Loucy (cell line): ENCODE results near the gene PRSS50.

Experiments used
- H2AFZ ChIP-seq: fragments of 200-600 bp; sonication (generic); 2 replicates; pipeline ENCODE4 v1.6.0; 2016; ENCODE audit warnings: antibody characterized with exemption, mild to moderate bottlenecking, low read length, moderate library complexity
- H3F3A ChIP-seq: fragments of 200-600 bp; 2 replicates; pipeline ENCODE4 v1.6.0; 2016; ENCODE audit warnings: antibody characterized with exemption, low read depth, mild to moderate bottlenecking
- H3K27me3 ChIP-seq: fragments of 200-600 bp; sonication (generic); 2 replicates; pipeline ENCODE4 v1.6.1; 2014; ENCODE audit warnings: low read length, mild to moderate bottlenecking; ENCODE audit not compliant: insufficient read depth, poor library complexity, severe bottlenecking
- H3K36me3 ChIP-seq: fragments of 200-600 bp; sonication (generic); 2 replicates; pipeline ENCODE4 v1.6.1; 2016; ENCODE audit warnings: low read length; ENCODE audit not compliant: insufficient read depth
- H3K4me1 ChIP-seq: fragments of 200-600 bp; sonication (generic); 2 replicates; pipeline ENCODE4 v1.5.1; 2014; ENCODE audit warnings: low read length, mild to moderate bottlenecking; ENCODE audit not compliant: insufficient read depth, poor library complexity, severe bottlenecking
- H3K4me2 ChIP-seq: fragments of 200-600 bp; sonication (generic); 2 replicates; pipeline ENCODE4 v1.6.0; 2014; ENCODE audit warnings: antibody characterized with exemption, low read length, low read depth, mild to moderate bottlenecking; ENCODE audit not compliant: poor library complexity, severe bottlenecking
- H3K4me3 ChIP-seq: fragments of 200-600 bp; sonication (generic); 2 replicates; pipeline ENCODE4 v1.5.1; 2014; ENCODE audit warnings: low read length, mild to moderate bottlenecking, mixed read lengths; ENCODE audit not compliant: poor library complexity, severe bottlenecking
- H3K79me2 ChIP-seq: fragments of 200-600 bp; sonication (generic); 2 replicates; pipeline ENCODE4 v1.6.1; 2014; ENCODE audit warnings: low read length; ENCODE audit not compliant: insufficient read depth
- H3K9ac ChIP-seq: fragments of 200-600 bp; sonication (generic); 2 replicates; pipeline ENCODE4 v1.6.0; 2014; ENCODE audit warnings: mild to moderate bottlenecking, low read depth, low read length, moderate library complexity; ENCODE audit not compliant: poor library complexity, severe bottlenecking
- H3K9me2 ChIP-seq: fragments of 200-600 bp; sonication (generic); replicated peaks from 2 replicates; pipeline ENCODE4 v1.6.1; 2016; ENCODE audit warnings: low read depth, low read length, mixed read lengths
- H3K9me3 ChIP-seq: fragments of 200-600 bp; sonication (generic); 2 replicates; pipeline ENCODE4 v1.6.1; 2014; ENCODE audit warnings: mild to moderate bottlenecking, antibody characterized with exemption, low read length, low read depth; ENCODE audit not compliant: insufficient read depth
- H4K20me1 ChIP-seq: fragments of 200-600 bp; sonication (generic); 2 replicates; pipeline ENCODE4 v1.6.0; 2014; ENCODE audit warnings: antibody characterized with exemption, low read length, mild to moderate bottlenecking; ENCODE audit not compliant: insufficient read depth, poor library complexity, severe bottlenecking
- CTCF ChIP-seq: fragments of 200-600 bp; sonication (generic); conservative IDR thresholded peaks from 2 replicates; pipeline ENCODE4 v1.5.1; 2014; ENCODE audit warnings: mild to moderate bottlenecking, antibody characterized with exemption, low read length
- EZH2phosphoT487 ChIP-seq: fragments of 200-600 bp; IDR thresholded peaks from 2 replicates; pipeline ENCODE4 v1.6.1; 2018; ENCODE audit warnings: antibody characterized with exemption, mild to moderate bottlenecking, moderate library complexity, borderline replicate concordance

Gene PRSS50

GRCh38 chr3:46725621-46726314 lies 8.1 kb upstream of the PRSS50 start:
- Histone ChIP-seq H3K27me3 (no peaks in the 10 kb centered on the region), H3K9me3 (no peaks in the 10 kb centered on the region), H3K9ac (no peak overlapping the region), H3K79me2 (no peaks in the 10 kb centered on the region), H3K4me1 (no peaks in the 10 kb centered on the region), H3K4me2 (no peak overlapping the region), H3F3A (no peaks in the 10 kb centered on the region), H2AFZ (no peak overlapping the region), H3K9me2 (no peaks in the 10 kb centered on the region), H3K36me3 (no peaks in the 10 kb centered on the region), H3K4me3 (no peak overlapping the region), H4K20me1 (no peaks in the 10 kb centered on the region)
- no peak for TF ChIP-seq CTCF
- no peak for TF ChIP-seq EZH2phosphoT487

- no peaks in the 10 kb centered on the region for H3K27me3 ChIP-seq
- H3K4me2 ChIP-seq, result no peak overlapping the region
- no peaks in the 10 kb centered on the region for H3F3A ChIP-seq
- H3K79me2 ChIP-seq, result no peaks in the 10 kb centered on the region
- no peak for TF ChIP-seq CTCF
- no peak for TF ChIP-seq EZH2phosphoT487
- H3K9me2 ChIP-seq, result no peaks in the 10 kb centered on the region
- H2AFZ ChIP-seq, result no peak overlapping the region
- H3K36me3 ChIP-seq, result no peaks in the 10 kb centered on the region
- no peaks in the 10 kb centered on the region for H3K9me3 ChIP-seq
- H3K4me1 ChIP-seq, result no peaks in the 10 kb centered on the region
- no peak overlapping the region for H3K4me3 ChIP-seq
- no peak overlapping the region for H3K9ac ChIP-seq
- no peaks in the 10 kb centered on the region for H4K20me1 ChIP-seq
Observed at GRCh38 chr3:46724424-46724823, 6.8 kb upstream of the PRSS50 start.

GRCh38 chr3:46722443-46722842 lies 4.8 kb upstream of the PRSS50 start:
- Histone ChIP-seq H3F3A (no peaks in the 10 kb centered on the region), H2AFZ (no peak overlapping the region), H3K4me3 (no peak overlapping the region), H3K79me2 (no peaks in the 10 kb centered on the region), H3K4me2 (no peak overlapping the region), H4K20me1 (no peaks in the 10 kb centered on the region), H3K9me2 (no peaks in the 10 kb centered on the region), H3K9me3 (no peaks in the 10 kb centered on the region), H3K36me3 (no peaks in the 10 kb centered on the region), H3K4me1 (no peaks in the 10 kb centered on the region), H3K9ac (no peak overlapping the region), H3K27me3 (no peaks in the 10 kb centered on the region)
- TF ChIP-seq CTCF (no peak), EZH2phosphoT487 (no peak)
